GM13976 (cell line): ENCODE results near the gene MACC1.
A peak's percentile ranks its signal among the peaks of the same experiment; 100 is the strongest.

ENCODE experiments used
- DNase-seq: peaks from one replicate; pipeline ENCODE4 v3.0.0; 2012; ENCODE audit warnings: low spot score
- in situ Hi-C: fragments of 300-500 bp; cut with MboI; formaldehyde crosslinking; loops from one replicate; pipeline ENCODE4 v1.12.0; 2022; ENCODE audit warnings: low sequenced_read_pairs, mixed read lengths, inconsistent platforms; ENCODE audit not compliant: unreplicated experiment
- TF ChIP-seq, protein P1 (sequence below): IDR thresholded peaks from 2 replicates; pipeline ENCODE4 v1.5.1; 2012; ENCODE audit warnings: borderline replicate concordance, mild to moderate bottlenecking; ENCODE audit not compliant: insufficient read depth; ENCODE audit errors: extremely low read depth, missing control alignments, control extremely low read depth

The MACC1 gene

DNA sequence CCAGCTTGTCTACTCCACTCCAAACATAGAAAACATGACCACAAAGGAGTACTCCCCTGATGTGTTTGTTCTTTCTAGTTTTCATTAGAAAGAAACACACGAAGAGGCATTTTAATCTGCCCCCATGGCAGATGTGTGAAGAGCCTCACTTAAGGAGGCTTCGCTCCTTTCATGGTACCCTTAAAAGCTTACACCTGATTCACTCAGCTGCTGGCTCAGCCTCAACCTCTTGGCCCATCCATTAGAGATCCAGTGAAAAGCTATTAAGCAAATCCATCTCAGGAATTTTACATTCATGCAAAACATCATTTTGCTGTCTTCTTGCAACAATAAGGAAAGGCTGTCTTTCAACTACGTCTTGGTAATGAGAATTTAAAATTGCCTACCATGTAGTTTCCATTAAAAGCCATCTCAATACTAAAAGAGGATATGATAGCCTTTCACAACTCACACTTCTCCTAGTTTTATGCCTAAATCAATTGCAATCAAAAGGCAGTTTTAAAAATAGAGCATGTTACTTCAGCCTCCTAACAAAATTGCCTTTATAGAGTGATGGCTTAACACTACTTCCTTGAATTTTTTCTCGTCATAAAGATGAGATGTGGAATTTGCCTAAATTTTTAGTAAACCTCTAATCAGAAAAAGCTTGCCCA is 22.7 kb downstream of the MACC1 start:
- in situ Hi-C loops = no loop called here
- TF ChIP-seq, protein P1, sequence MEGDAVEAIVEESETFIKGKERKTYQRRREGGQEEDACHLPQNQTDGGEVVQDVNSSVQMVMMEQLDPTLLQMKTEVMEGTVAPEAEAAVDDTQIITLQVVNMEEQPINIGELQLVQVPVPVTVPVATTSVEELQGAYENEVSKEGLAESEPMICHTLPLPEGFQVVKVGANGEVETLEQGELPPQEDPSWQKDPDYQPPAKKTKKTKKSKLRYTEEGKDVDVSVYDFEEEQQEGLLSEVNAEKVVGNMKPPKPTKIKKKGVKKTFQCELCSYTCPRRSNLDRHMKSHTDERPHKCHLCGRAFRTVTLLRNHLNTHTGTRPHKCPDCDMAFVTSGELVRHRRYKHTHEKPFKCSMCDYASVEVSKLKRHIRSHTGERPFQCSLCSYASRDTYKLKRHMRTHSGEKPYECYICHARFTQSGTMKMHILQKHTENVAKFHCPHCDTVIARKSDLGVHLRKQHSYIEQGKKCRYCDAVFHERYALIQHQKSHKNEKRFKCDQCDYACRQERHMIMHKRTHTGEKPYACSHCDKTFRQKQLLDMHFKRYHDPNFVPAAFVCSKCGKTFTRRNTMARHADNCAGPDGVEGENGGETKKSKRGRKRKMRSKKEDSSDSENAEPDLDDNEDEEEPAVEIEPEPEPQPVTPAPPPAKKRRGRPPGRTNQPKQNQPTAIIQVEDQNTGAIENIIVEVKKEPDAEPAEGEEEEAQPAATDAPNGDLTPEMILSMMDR = no peak
- no peak for DNase-seq

DNA sequence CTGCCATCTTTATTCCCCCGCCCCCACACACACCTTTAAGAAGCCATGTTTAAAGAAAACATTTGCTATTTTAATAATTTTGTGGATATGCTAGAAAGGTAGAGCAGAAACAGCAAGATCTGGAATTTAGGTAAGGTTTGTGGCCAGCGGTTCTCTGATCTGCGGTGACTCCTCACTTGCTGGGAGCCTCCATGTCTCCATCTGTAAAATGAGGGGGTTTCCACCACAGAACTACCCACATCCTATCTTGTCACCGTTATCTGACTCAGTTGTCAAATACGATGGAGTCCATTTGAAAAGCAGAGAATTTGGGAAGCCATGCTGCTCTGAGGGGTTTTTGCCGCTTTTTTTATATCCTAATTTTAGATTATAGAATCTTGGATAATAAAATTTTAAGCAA is 23.3 kb downstream of the MACC1 start:
- in situ Hi-C loops = no loop called here

DNA sequence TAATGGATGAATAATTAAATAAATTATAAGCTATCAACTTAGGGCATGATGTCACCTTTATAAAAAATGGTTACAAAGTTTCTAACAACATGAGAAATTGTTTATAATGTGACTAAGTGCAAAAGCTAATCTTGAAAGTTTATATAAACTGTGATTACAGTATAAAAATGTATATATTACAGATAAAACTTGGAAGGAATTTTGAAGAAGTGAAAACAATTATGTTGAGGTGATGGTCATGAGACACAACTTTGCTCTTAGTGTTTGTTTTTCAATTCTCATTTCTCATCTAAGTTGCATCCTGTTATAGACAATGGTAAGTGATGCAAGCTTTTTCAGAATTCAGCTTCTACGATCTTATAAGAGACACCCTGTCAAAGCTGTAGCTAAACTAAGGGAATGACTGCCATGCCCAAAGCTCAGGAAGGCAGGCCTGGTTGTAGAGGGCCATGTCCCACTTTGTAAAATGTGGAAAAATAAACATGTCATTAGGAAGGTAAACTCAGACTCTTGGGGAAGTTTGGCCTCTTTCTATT is 23.9 kb downstream of the MACC1 start:
- in situ Hi-C loops = no loop called here
- TF ChIP-seq, protein P1 = no peak
- peak; percentile 41 for DNase-seq

More for the DNA sequence above, 23.3 kb downstream of the MACC1 start:
- DNase-seq = no peak
- TF ChIP-seq, protein P1 = no peak

DNA sequence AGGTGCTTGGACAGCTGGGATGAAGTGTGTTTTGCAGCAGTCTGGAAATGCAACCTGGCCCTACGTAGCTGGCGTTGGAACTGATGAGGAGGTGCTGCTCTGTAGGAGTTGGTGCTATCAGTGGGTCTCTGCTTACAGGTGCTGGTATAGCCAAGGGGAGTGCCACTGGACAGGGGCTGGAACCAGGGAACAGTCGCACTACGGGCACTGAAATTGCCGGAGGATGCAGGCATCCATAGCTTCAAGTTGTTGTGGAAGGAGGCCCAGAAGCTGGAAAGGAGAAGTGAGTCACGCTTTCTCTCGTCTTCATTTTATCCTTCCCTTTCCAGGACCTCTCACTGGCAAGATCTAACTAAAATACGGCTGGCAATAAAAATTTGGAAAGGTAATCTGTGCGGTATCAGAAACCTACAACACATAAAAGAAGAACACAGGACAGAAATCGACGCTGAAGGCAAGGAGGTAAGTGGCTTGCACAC is 25.8 kb downstream of the MACC1 start:
- TF ChIP-seq, protein P1 = no peak
- DNase-seq = no peak
- in situ Hi-C loops = no loop called here

DNA sequence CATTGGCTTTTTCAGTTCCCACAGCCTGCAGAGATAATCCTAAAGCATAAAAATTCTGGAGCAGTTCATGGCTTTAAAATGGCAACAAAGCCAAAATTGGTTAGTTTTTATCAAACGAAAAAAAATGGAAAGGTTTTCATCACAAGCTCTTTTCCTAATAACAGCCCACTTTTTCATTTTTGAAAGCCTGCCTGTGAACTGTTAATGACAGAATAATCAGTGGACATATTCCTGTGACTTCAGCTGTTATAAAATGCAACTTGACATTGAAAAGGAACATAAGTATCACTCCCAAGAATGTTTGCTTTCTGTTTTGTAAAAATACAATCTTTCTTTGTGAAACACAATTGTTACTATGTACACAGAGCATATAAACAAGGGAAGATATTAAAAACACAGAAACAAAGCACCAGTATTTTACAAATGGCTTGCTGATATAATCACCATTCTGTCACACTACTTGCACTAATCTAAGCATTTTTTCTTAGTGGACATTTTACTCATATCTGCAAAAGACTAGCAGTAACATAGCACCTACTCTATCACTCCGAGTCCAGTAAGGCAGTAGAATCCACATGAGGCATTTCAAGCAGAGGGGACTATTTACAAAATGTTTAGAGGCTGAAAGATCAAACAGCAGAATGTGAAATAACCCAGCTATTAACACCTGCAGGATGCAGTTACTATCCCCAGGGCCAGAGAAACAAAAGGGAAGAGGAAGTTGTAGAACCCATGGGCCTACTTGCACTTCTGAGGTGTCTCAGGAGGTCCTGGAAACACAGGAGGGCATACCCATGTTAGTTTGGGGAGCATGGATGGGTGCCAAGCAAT is 26.4 kb downstream of the MACC1 start:
- in situ Hi-C loops = no loop called here
- TF ChIP-seq, protein P1 = no peak
- DNase-seq = no peak

DNA sequence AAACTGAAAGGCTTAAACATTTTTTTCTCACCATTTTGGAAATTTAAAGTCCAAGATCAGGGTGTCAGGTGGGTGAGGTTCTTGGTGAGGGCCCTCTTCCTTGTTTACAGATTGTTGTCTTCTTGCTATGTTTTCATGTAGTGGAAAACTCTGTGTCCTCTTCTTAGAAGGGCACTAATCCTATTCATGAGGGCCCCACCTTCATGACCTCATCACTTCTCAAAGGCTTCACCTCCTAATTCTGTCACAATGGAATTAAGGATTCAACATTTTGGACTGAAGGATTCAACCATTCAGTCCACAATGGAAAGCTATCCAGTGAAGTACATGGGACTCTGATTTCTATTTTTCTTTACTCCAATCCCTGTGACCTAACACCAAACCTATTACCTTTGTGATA is 27.3 kb downstream of the MACC1 start:
- TF ChIP-seq, protein P1 = no peak
- no peak for DNase-seq
- in situ Hi-C loops = no loop called here
